ENCODE results near the gene RALGAPA2.

The RALGAPA2 gene

GRCh38 chr20:20495729-20496503 is 216.5 kb downstream of the RALGAPA2 start:
- H3K9ac ChIP-seq (ENCODE audit: low read depth, low read length, poor library complexity, severe bottlenecking) = no peak overlapping the region
- peaks cover 19% of the 10 kb centered on the region; the same call in 1 of the 2 replicates for H3K36me3 ChIP-seq (ENCODE audit: insufficient read depth, low read length)
- H3K27me3 ChIP-seq (ENCODE audit: insufficient read depth, low read length, poor library complexity, severe bottlenecking) = no peaks in the 10 kb centered on the region
- H3K4me2 ChIP-seq (ENCODE audit: low read depth, low read length, poor library complexity, severe bottlenecking) = no peak overlapping the region
- no peaks in the 10 kb centered on the region for H3K9me2 ChIP-seq (replicated peaks; ENCODE audit: low read depth, low read length)
- peaks cover 6% of the 10 kb centered on the region for H3K4me1 ChIP-seq (ENCODE audit: insufficient read depth, low read length, poor library complexity, severe bottlenecking)
- H3K4me3 ChIP-seq (ENCODE audit: low read length, poor library complexity, severe bottlenecking) = no peak overlapping the region
- TF ChIP-seq, protein P1, sequence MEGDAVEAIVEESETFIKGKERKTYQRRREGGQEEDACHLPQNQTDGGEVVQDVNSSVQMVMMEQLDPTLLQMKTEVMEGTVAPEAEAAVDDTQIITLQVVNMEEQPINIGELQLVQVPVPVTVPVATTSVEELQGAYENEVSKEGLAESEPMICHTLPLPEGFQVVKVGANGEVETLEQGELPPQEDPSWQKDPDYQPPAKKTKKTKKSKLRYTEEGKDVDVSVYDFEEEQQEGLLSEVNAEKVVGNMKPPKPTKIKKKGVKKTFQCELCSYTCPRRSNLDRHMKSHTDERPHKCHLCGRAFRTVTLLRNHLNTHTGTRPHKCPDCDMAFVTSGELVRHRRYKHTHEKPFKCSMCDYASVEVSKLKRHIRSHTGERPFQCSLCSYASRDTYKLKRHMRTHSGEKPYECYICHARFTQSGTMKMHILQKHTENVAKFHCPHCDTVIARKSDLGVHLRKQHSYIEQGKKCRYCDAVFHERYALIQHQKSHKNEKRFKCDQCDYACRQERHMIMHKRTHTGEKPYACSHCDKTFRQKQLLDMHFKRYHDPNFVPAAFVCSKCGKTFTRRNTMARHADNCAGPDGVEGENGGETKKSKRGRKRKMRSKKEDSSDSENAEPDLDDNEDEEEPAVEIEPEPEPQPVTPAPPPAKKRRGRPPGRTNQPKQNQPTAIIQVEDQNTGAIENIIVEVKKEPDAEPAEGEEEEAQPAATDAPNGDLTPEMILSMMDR (conservative IDR thresholded peaks at IDR 0.05; ENCODE audit: low read length) = no peak
- no peak for TF ChIP-seq EZH2phosphoT487 (IDR thresholded peaks at IDR 0.05; ENCODE audit: borderline replicate concordance)
- no peaks in the 10 kb centered on the region for H4K20me1 ChIP-seq (ENCODE audit: insufficient read depth, low read length, poor library complexity, severe bottlenecking)
- no peaks in the 10 kb centered on the region for H3K9me3 ChIP-seq (ENCODE audit: insufficient read depth, low read depth, low read length)
- H3K79me2 ChIP-seq (ENCODE audit: insufficient read depth, low read length) = no peaks in the 10 kb centered on the region
- H3F3A ChIP-seq (ENCODE audit: low read depth) = no peaks in the 10 kb centered on the region
- H2AFZ ChIP-seq (ENCODE audit: low read length) = no peak overlapping the region

- Histone ChIP-seq H3K27me3 (ENCODE audit: insufficient read depth, low read length, poor library complexity, severe bottlenecking) (no peaks in the 10 kb centered on the region), H4K20me1 (ENCODE audit: insufficient read depth, low read length, poor library complexity, severe bottlenecking) (no peaks in the 10 kb centered on the region), H2AFZ (ENCODE audit: low read length) (no peak overlapping the region), H3K9ac (ENCODE audit: low read depth, low read length, poor library complexity, severe bottlenecking) (no peak overlapping the region), H3K4me1 (ENCODE audit: insufficient read depth, low read length, poor library complexity, severe bottlenecking) (peaks cover 4% of the 10 kb centered on the region), H3K4me2 (ENCODE audit: low read depth, low read length, poor library complexity, severe bottlenecking) (no peak overlapping the region), H3K9me3 (ENCODE audit: insufficient read depth, low read depth, low read length) (no peaks in the 10 kb centered on the region), H3K36me3 (ENCODE audit: insufficient read depth, low read length) (peaks cover 11% of the 10 kb centered on the region; the same call in 1 of the 2 replicates), H3K4me3 (ENCODE audit: low read length, poor library complexity, severe bottlenecking) (no peak overlapping the region), H3F3A (ENCODE audit: low read depth) (no peaks in the 10 kb centered on the region), H3K9me2 (replicated peaks; ENCODE audit: low read depth, low read length) (no peaks in the 10 kb centered on the region), H3K79me2 (ENCODE audit: insufficient read depth, low read length) (no peaks in the 10 kb centered on the region)
- TF ChIP-seq, protein P1 (conservative IDR thresholded peaks at IDR 0.05; ENCODE audit: low read length) = no peak
- no peak for TF ChIP-seq EZH2phosphoT487 (IDR thresholded peaks at IDR 0.05; ENCODE audit: borderline replicate concordance)
Measured at GRCh38 chr20:20493701-20494100, 218.7 kb downstream of the RALGAPA2 start.

DNA sequence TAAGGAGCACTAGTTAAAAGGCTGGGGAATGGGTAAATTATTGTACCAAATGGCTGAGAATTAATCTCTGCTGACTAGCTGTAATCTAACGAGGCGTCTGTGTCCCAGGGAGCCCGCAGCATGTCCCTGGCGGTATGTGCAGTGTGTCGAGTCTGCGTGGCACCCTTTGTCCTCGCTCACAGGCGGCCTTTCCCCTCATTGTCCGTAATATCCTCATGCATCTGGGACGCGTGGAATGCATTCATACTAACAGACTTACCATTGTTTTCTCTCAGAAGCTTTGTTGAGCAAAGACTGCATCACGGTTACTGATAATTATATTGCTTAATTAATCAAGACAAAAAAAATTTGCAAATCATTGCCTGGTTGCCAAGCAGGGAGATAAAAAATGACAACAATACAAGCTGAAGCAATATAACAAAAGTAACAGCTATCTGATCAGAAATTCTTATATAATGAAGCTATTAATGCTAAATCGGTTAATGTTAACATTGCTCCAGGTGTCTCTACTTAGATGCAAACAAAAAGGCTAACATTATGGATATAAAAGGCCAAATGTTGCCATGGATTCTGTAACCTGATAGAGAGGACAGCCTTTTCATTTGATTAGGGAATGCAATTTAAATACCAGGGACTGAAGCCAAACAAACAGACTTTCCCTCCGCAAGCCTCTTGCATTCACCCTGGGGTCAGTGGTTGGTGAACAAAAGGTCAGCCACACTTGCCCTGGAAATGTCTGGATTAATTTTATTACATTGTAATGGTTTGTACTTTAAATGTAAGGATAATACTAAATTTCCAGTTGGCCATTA is 219.7 kb downstream of the RALGAPA2 start:
- Histone ChIP-seq H3F3A (ENCODE audit: low read depth) (no peaks in the 10 kb centered on the region), H3K9me3 (ENCODE audit: insufficient read depth, low read depth, low read length) (no peaks in the 10 kb centered on the region), H3K27me3 (ENCODE audit: insufficient read depth, low read length, poor library complexity, severe bottlenecking) (no peaks in the 10 kb centered on the region), H3K9me2 (replicated peaks; ENCODE audit: low read depth, low read length) (no peaks in the 10 kb centered on the region), H3K4me1 (ENCODE audit: insufficient read depth, low read length, poor library complexity, severe bottlenecking) (no peaks in the 10 kb centered on the region), H3K79me2 (ENCODE audit: insufficient read depth, low read length) (no peaks in the 10 kb centered on the region), H3K4me3 (ENCODE audit: low read length, poor library complexity, severe bottlenecking) (no peak overlapping the region), H3K36me3 (ENCODE audit: insufficient read depth, low read length) (peaks cover 11% of the 10 kb centered on the region; the same call in 1 of the 2 replicates), H4K20me1 (ENCODE audit: insufficient read depth, low read length, poor library complexity, severe bottlenecking) (no peaks in the 10 kb centered on the region), H3K4me2 (ENCODE audit: low read depth, low read length, poor library complexity, severe bottlenecking) (no peak overlapping the region), H3K9ac (ENCODE audit: low read depth, low read length, poor library complexity, severe bottlenecking) (no peak overlapping the region), H2AFZ (ENCODE audit: low read length) (no peak overlapping the region)
- TF ChIP-seq, protein P1 (conservative IDR thresholded peaks at IDR 0.05; ENCODE audit: low read length) = no peak
- no peak for TF ChIP-seq EZH2phosphoT487 (IDR thresholded peaks at IDR 0.05; ENCODE audit: borderline replicate concordance)
